ENCODE results near the gene AADAT. TPM values are rescaled to one million over a fixed set of nuclear protein-coding genes. Genes with fewer than 3 reads are reported as not detected.
"Not testable (repeated sequence)": the region's sequence is repeated elsewhere in the genome, so short reads cannot be mapped to it uniquely, and the experiment has no call there.

AADAT gene
- total RNA-seq, 2 experiments from 2014 or later, result not detected

- ChIA-PET POLR2A (no interaction called here), CTCF (no interaction called here)
- Mint-ChIP-seq H3K4me1 (no peaks in the 10 kb centered on the region), H3K36me3 (ENCODE audit: low read depth) (no peaks in the 10 kb centered on the region), H3K27me3 (peaks cover 8% of the 10 kb centered on the region), H3K4me3 (no peak overlapping the region), H3K9me3 (no peaks in the 10 kb centered on the region), H3K27ac (no peak overlapping the region)
- DNase-seq, result no peak
These were observed 20.0 kb upstream of the AADAT start for GRCh38 chr4:170109586-170110284.

GRCh38 chr4:170106900-170107299 lies 17.1 kb upstream of the AADAT start:
- Mint-ChIP-seq H3K36me3 (ENCODE audit: low read depth) (no peaks in the 10 kb centered on the region), H3K4me1 (no peaks in the 10 kb centered on the region), H3K9me3 (no peaks in the 10 kb centered on the region), H3K27ac (no peak overlapping the region), H3K4me3 (no peak overlapping the region), H3K27me3 (peaks cover 11% of the 10 kb centered on the region)
- POLR2A ChIA-PET, result no interaction called here
- DNase-seq, result no peak
- CTCF ChIA-PET, result no interaction called here

- CTCF ChIA-PET, result no interaction called here
These were observed 12.7 kb upstream of the AADAT start for GRCh38 chr4:170102426-170102825.

GRCh38 chr4:170098171-170098570 lies 8.4 kb upstream of the AADAT start:
- POLR2A ChIA-PET, H3K27me3 Mint-ChIP-seq, H3K4me3 Mint-ChIP-seq: not testable (repeated sequence)

More at GRCh38 chr4:170102426-170102825, 12.7 kb upstream of the AADAT start:
- POLR2A ChIA-PET, result no interaction called here
- no peak overlapping the region for H3K4me3 Mint-ChIP-seq
- H3K9me3 Mint-ChIP-seq, result no peaks in the 10 kb centered on the region
- peaks cover 13% of the 10 kb centered on the region for H3K27me3 Mint-ChIP-seq
- DNase-seq, result no peak
- H3K36me3 Mint-ChIP-seq (ENCODE audit: low read depth), result no peaks in the 10 kb centered on the region
- H3K27ac Mint-ChIP-seq, result no peak overlapping the region
- no peaks in the 10 kb centered on the region for H3K4me1 Mint-ChIP-seq

GRCh38 chr4:170097681-170098080 lies 7.9 kb upstream of the AADAT start:
- no peak for DNase-seq
- Mint-ChIP-seq H3K36me3 (ENCODE audit: low read depth) (no peaks in the 10 kb centered on the region), H3K27ac (no peak overlapping the region), H3K4me1 (no peaks in the 10 kb centered on the region), H3K27me3 (peaks cover 9% of the 10 kb centered on the region), H3K4me3 (no peak overlapping the region), H3K9me3 (no peaks in the 10 kb centered on the region)
- ChIA-PET CTCF (no interaction called here), POLR2A (no interaction called here)

More at GRCh38 chr4:170098171-170098570, 8.4 kb upstream of the AADAT start:
- H3K27ac Mint-ChIP-seq; DNase-seq; H3K4me1 Mint-ChIP-seq; H3K9me3 Mint-ChIP-seq; H3K36me3 Mint-ChIP-seq (ENCODE audit: low read depth); CTCF ChIA-PET: not testable (repeated sequence)

GRCh38 chr4:170093973-170094535 lies 4.3 kb upstream of the AADAT start:
- no peak overlapping the region for H3K27ac Mint-ChIP-seq
- H3K4me1 Mint-ChIP-seq, result peaks cover 4% of the 10 kb centered on the region
- H3K27me3 Mint-ChIP-seq, result peaks cover 26% of the 10 kb centered on the region
- no peaks in the 10 kb centered on the region for H3K36me3 Mint-ChIP-seq (ENCODE audit: low read depth)
- no peaks in the 10 kb centered on the region for H3K9me3 Mint-ChIP-seq
- no peak overlapping the region for H3K4me3 Mint-ChIP-seq
- POLR2A ChIA-PET, result no interaction called here
- CTCF ChIA-PET, result no interaction called here
- DNase-seq, result no peak

GRCh38 chr4:170091069-170091696 lies 1.4 kb upstream of the AADAT start:
- ChIA-PET POLR2A (no interaction called here), CTCF (no interaction called here)
- peaks cover 33% of the 10 kb centered on the region for H3K27me3 Mint-ChIP-seq
- H3K36me3 Mint-ChIP-seq (ENCODE audit: low read depth), result no peaks in the 10 kb centered on the region
- DNase-seq, result no peak
- no peak overlapping the region for H3K27ac Mint-ChIP-seq
- H3K4me1 Mint-ChIP-seq, result peaks cover 4% of the 10 kb centered on the region
- no peaks in the 10 kb centered on the region for H3K9me3 Mint-ChIP-seq
- no peak overlapping the region for H3K4me3 Mint-ChIP-seq

- CTCF ChIA-PET, result no interaction called here
- no peak overlapping the region for H3K4me3 Mint-ChIP-seq
- POLR2A ChIA-PET, result no interaction called here
- no peak overlapping the region for H3K27ac Mint-ChIP-seq
- DNase-seq, result no peak
- H3K4me1 Mint-ChIP-seq, result peaks cover 4% of the 10 kb centered on the region
- H3K27me3 Mint-ChIP-seq, result peaks cover 32% of the 10 kb centered on the region
- H3K36me3 Mint-ChIP-seq (ENCODE audit: low read depth), result no peaks in the 10 kb centered on the region
- H3K9me3 Mint-ChIP-seq, result no peaks in the 10 kb centered on the region
These were observed 746 bp upstream of the AADAT start for GRCh38 chr4:170090352-170091052.

GRCh38 chr4:170089274-170089667 lies 485 bp downstream of the AADAT start:
- Mint-ChIP-seq H3K4me1 (peaks cover 4% of the 10 kb centered on the region), H3K4me3 (peak overlapping the region; percentile 13), H3K27me3 (peaks cover 30% of the 10 kb centered on the region), H3K36me3 (ENCODE audit: low read depth) (no peaks in the 10 kb centered on the region), H3K9me3 (no peaks in the 10 kb centered on the region), H3K27ac (no peak overlapping the region)
- DNase-seq, result no peak
- ChIA-PET POLR2A (no interaction called here), CTCF (interaction anchor here (0.5 kb wide), 1 partner anchor 36 kb away, joined by 4 read pairs; no protein-coding TSS in a partner anchor)

GRCh38 chr4:170088716-170089115 lies 1.0 kb downstream of the AADAT start:
- Mint-ChIP-seq H3K4me3 (no peak overlapping the region), H3K36me3 (ENCODE audit: low read depth) (no peaks in the 10 kb centered on the region), H3K27ac (no peak overlapping the region), H3K27me3 (peaks cover 30% of the 10 kb centered on the region), H3K4me1 (peaks cover 4% of the 10 kb centered on the region), H3K9me3 (no peaks in the 10 kb centered on the region)
- ChIA-PET POLR2A (no interaction called here), CTCF (interaction anchor here (0.5 kb wide), 1 partner anchor 35 kb away, joined by 4 read pairs; no protein-coding TSS in a partner anchor)
- DNase-seq, result no peak

- no peaks in the 10 kb centered on the region for H3K36me3 Mint-ChIP-seq (ENCODE audit: low read depth)
- H3K4me3 Mint-ChIP-seq, result no peak overlapping the region
- CTCF ChIA-PET, result no interaction called here
- no peak overlapping the region for H3K27ac Mint-ChIP-seq
- peaks cover 4% of the 10 kb centered on the region for H3K4me1 Mint-ChIP-seq
- DNase-seq, result no peak
- POLR2A ChIA-PET, result no interaction called here
- no peaks in the 10 kb centered on the region for H3K9me3 Mint-ChIP-seq
- H3K27me3 Mint-ChIP-seq, result peaks cover 30% of the 10 kb centered on the region
These were observed 2.5 kb downstream of the AADAT start for GRCh38 chr4:170087163-170087700.

GRCh38 chr4:170083541-170083940 lies 6.2 kb downstream of the AADAT start:
- H3K4me1 Mint-ChIP-seq, result no peaks in the 10 kb centered on the region
- H3K36me3 Mint-ChIP-seq (ENCODE audit: low read depth), result no peaks in the 10 kb centered on the region
- CTCF ChIA-PET, result no interaction called here
- no peak overlapping the region for H3K27ac Mint-ChIP-seq
- no peaks in the 10 kb centered on the region for H3K9me3 Mint-ChIP-seq
- no peak for DNase-seq
- POLR2A ChIA-PET, result no interaction called here
- H3K4me3 Mint-ChIP-seq, result no peak overlapping the region
- H3K27me3 Mint-ChIP-seq, result peaks cover 23% of the 10 kb centered on the region

GRCh38 chr4:170080496-170080895 lies 9.3 kb downstream of the AADAT start:
- Mint-ChIP-seq H3K27ac (no peak overlapping the region), H3K27me3 (peaks cover 16% of the 10 kb centered on the region), H3K4me1 (no peaks in the 10 kb centered on the region), H3K4me3 (no peak overlapping the region), H3K36me3 (ENCODE audit: low read depth) (no peaks in the 10 kb centered on the region), H3K9me3 (no peaks in the 10 kb centered on the region)
- POLR2A ChIA-PET, result no interaction called here
- no peak for DNase-seq
- CTCF ChIA-PET, result no interaction called here

All from activated CD4-positive, alpha-beta memory T cell treated with anti-CD3 and anti-CD28 coated beads, Interleukin-2, amount 10 ng/mL, durations not matched to agents 7 days and 5 days (primary cell).